ENCODE data around the gene ATP5F1B.

DNA sequence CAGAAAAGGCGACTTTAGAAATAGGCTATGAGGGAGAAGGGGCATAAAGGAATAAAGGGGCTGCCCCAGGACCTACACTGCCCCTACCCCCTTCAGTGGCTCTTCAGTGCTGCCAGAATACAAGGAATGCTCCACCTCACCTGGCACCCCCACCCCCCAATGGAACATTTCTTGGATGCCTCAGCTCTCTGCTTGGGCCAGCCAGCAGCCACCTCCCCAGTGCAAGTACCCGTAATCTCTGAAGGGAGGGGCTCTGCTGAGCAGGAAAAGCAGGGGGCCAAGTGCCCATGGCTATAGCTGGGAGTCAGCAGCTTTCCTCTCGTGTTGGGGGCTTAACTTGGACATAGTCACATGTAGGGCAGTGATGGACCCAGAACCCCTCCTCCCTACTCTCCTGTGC is 49.0 kb downstream of the ATP5F1B start:
- TF ChIP-seq, protein P1, sequence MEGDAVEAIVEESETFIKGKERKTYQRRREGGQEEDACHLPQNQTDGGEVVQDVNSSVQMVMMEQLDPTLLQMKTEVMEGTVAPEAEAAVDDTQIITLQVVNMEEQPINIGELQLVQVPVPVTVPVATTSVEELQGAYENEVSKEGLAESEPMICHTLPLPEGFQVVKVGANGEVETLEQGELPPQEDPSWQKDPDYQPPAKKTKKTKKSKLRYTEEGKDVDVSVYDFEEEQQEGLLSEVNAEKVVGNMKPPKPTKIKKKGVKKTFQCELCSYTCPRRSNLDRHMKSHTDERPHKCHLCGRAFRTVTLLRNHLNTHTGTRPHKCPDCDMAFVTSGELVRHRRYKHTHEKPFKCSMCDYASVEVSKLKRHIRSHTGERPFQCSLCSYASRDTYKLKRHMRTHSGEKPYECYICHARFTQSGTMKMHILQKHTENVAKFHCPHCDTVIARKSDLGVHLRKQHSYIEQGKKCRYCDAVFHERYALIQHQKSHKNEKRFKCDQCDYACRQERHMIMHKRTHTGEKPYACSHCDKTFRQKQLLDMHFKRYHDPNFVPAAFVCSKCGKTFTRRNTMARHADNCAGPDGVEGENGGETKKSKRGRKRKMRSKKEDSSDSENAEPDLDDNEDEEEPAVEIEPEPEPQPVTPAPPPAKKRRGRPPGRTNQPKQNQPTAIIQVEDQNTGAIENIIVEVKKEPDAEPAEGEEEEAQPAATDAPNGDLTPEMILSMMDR (IDR thresholded peaks at IDR 0.05): no peak
- no peak for TF ChIP-seq POLR2AphosphoS5 (IDR thresholded peaks at IDR 0.05)
- no peak for TF ChIP-seq POLR2A (IDR thresholded peaks at IDR 0.05)
- no peak for TF ChIP-seq EP300 (IDR thresholded peaks at IDR 0.05)
